Fibroblast of lung (primary cell): ENCODE results near the gene RGS14. TPM values are rescaled to one million over a fixed set of nuclear protein-coding genes. Genes with fewer than 3 reads are reported as not detected.
"Not testable (repeated sequence)": the region's sequence is repeated elsewhere in the genome, so short reads cannot be mapped to it uniquely, and the experiment has no call there.

ENCODE experiments used
- DNase-seq, 2 donors: peaks; one replicate each; pipeline versions ENCODE4 v3.0.0 to v3.0.0-alpha.2; 2010; ENCODE audit warnings: low read depth in 2 of 2
- H2AFZ ChIP-seq: 2 replicates; pipeline ENCODE4 v1.5.1; 2012; ENCODE audit warnings: low read length, control low read depth, inconsistent platforms
- H3K27ac ChIP-seq: 2 replicates; pipeline ENCODE4 v1.5.1; 2011; ENCODE audit warnings: low read length, control low read depth; ENCODE audit not compliant: insufficient read depth
- H3K27me3 ChIP-seq: 2 replicates; pipeline ENCODE4 v1.5.1; 2011; ENCODE audit warnings: mild to moderate bottlenecking, low read length; ENCODE audit not compliant: control insufficient read depth, insufficient read depth
- H3K36me3 ChIP-seq: 2 replicates; pipeline ENCODE4 v1.5.1; 2011; ENCODE audit warnings: low read length; ENCODE audit not compliant: control insufficient read depth, insufficient read depth
- H3K4me1 ChIP-seq: 2 replicates; pipeline ENCODE4 v1.5.1; 2011; ENCODE audit warnings: low read length; ENCODE audit not compliant: control insufficient read depth, insufficient read depth; ENCODE audit errors: extremely low read depth
- H3K4me2 ChIP-seq: 2 replicates; pipeline ENCODE4 v1.5.1; 2011; ENCODE audit warnings: low read length, control low read depth; ENCODE audit not compliant: insufficient read depth; ENCODE audit errors: extremely low read depth
- H3K4me3 ChIP-seq, 4 experiments: fragments of 200-600 bp in 1 of 4; sonication (generic) in 1 of 4; replicated peaks in 1 of 4; 2 replicates each; pipeline ENCODE4 v1.5.1; 2011 to 2016; ENCODE audit warnings: low read length in 4 of 4, low read depth in 3 of 4, mild to moderate bottlenecking in 3 of 4, control low read depth in 2 of 4, inconsistent platforms in 1 of 4, mixed read lengths in 1 of 4; ENCODE audit not compliant: insufficient read depth in 1 of 4; ENCODE audit errors: control extremely low read depth in 1 of 4
- H3K79me2 ChIP-seq: 2 replicates; pipeline ENCODE4 v1.5.1; 2012; ENCODE audit warnings: mild to moderate bottlenecking, low read length, inconsistent platforms; ENCODE audit not compliant: control insufficient read depth, insufficient read depth
- H3K9ac ChIP-seq: 2 replicates; pipeline ENCODE4 v1.5.1; 2011; ENCODE audit warnings: mild to moderate bottlenecking, low read length, control low read depth; ENCODE audit not compliant: insufficient read depth
- H3K9me3 ChIP-seq: 2 replicates; pipeline ENCODE4 v1.5.1; 2012; ENCODE audit warnings: low read depth, low read length; ENCODE audit not compliant: control insufficient read depth, insufficient read depth
- H4K20me1 ChIP-seq: 2 replicates; pipeline ENCODE4 v1.5.1; 2011; ENCODE audit warnings: low read length; ENCODE audit not compliant: control insufficient read depth, insufficient read depth; ENCODE audit errors: extremely low read depth
- CTCF ChIP-seq, 2 donors: IDR thresholded peaks in 1 of 2; conservative IDR thresholded peaks in 1 of 2; 1 replicate in 1 of 2; 2 replicates in 1 of 2; pipeline ENCODE4 v1.5.1; 2011 to 2012; ENCODE audit warnings: low read length in 2 of 2, control low read depth in 1 of 2, inconsistent platforms in 1 of 2, low read depth in 1 of 2, mild to moderate bottlenecking in 1 of 2
- EZH2 ChIP-seq: IDR thresholded peaks from 2 replicates; pipeline ENCODE4 v1.5.1; 2012; ENCODE audit warnings: low read length, control low read depth, mild to moderate bottlenecking; ENCODE audit errors: missing control alignments
- polyA plus RNA-seq, 2 donors: library from polyadenylated mRNA; depleted of rRNA in 1 of 2; stranded (reverse) in 1 of 2; unstranded in 1 of 2; fragments of >200 nt; gene quantifications; 2 replicates each; pipeline ENCODE4 v1.2.1, GENCODE V29; 2011 to 2012; ENCODE audit warnings: missing spikeins in 1 of 2
- total RNA-seq: library from RNA; depleted of rRNA; stranded (reverse); fragments of >200 nt; gene quantifications from 2 replicates; pipeline ENCODE4 v1.2.1, GENCODE V29; 2014

Gene RGS14
- total and polyA plus RNA-seq, 2 donors (not counting 1 experiment from before 2014, with no cell fraction given), result 2.5 to 4.1 TPM

- no peaks in the 10 kb centered on the region for H4K20me1 ChIP-seq
- H3K27ac ChIP-seq, result no peak overlapping the region
- no peaks in the 10 kb centered on the region for H3K36me3 ChIP-seq
- no peak for DNase-seq
- no peak overlapping the region for H2AFZ ChIP-seq
- H3K9me3 ChIP-seq, result no peaks in the 10 kb centered on the region
- no peak overlapping the region for H3K4me2 ChIP-seq
- H3K4me1 ChIP-seq, result no peaks in the 10 kb centered on the region
- H3K79me2 ChIP-seq, result no peaks in the 10 kb centered on the region
- no peak overlapping the region for H3K4me3 ChIP-seq
- H3K27me3 ChIP-seq, result no peaks in the 10 kb centered on the region
- H3K9ac ChIP-seq, result no peak overlapping the region
- TF ChIP-seq CTCF (conservative IDR thresholded peaks at IDR 0.05 in 1 of 2, IDR thresholded peaks at IDR 0.05 in 1 of 2; ENCODE audit: low read depth in 1 of 2, low read length in 2 of 2), result no peak
These were observed 16.1 kb downstream of the RGS14 start for GRCh38 chr5:177373806-177374205.

DNA sequence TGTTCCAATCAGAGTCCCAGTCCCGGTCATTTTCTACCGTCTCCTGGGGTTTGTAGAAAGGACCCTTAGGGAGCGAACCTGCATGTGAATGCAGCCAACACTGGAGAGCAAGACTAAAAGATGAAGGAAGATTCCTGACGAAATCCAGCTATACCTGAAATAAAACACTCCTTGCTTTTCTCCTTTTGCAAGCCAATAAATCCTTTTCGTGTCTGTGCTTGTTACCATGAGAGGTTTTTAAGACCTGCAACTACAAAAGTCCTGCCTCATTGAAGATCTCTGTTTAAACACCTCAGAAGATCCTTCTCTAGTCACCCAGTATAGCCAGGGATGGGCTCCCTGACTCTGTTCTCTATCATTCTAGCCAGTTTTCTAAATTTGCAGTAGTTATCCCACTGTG, 16.5 kb downstream of the RGS14 start:
- no peak overlapping the region for H3K4me3 ChIP-seq
- H3K4me1 ChIP-seq, result no peaks in the 10 kb centered on the region
- no peaks in the 10 kb centered on the region for H3K79me2 ChIP-seq
- H3K9ac ChIP-seq, result no peak overlapping the region
- no peaks in the 10 kb centered on the region for H3K27me3 ChIP-seq
- H3K9me3 ChIP-seq, result no peaks in the 10 kb centered on the region
- no peak overlapping the region for H3K27ac ChIP-seq
- H3K4me2 ChIP-seq, result no peak overlapping the region
- H2AFZ ChIP-seq, result no peak overlapping the region
- no peaks in the 10 kb centered on the region for H4K20me1 ChIP-seq
- no peaks in the 10 kb centered on the region for H3K36me3 ChIP-seq
- TF ChIP-seq EZH2 (no peak), CTCF (conservative IDR thresholded peaks at IDR 0.05 in 1 of 2, IDR thresholded peaks at IDR 0.05 in 1 of 2; ENCODE audit: low read depth in 1 of 2, low read length in 2 of 2) (no peak)
- DNase-seq, result no peak

DNA sequence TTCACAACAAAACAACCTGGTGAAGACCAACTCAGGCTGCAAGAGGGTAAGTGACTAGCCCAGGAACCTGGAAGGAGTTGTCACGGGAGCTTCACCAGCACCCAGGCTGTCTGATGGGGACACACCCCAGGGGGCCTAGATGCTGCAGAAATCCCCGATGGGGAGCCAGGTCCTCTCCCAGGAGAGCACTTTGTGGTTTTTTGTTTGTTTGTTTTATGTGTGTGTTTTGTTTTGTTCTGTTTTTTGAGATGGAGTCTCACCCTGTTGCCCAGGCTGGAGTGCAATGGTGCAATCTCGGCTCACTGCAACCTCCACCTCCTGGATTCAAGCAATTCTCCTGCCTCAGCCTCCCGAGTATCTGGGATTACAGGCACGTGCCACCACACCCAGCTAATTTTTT, 17.8 kb downstream of the RGS14 start:
- not testable (repeated sequence) for DNase-seq, H3K4me3 ChIP-seq, H3K9ac ChIP-seq, H4K20me1 ChIP-seq, H3K27ac ChIP-seq, H3K36me3 ChIP-seq, H3K9me3 ChIP-seq, H3K4me1 ChIP-seq, H3K79me2 ChIP-seq, H2AFZ ChIP-seq, H3K27me3 ChIP-seq, H3K4me2 ChIP-seq

DNA sequence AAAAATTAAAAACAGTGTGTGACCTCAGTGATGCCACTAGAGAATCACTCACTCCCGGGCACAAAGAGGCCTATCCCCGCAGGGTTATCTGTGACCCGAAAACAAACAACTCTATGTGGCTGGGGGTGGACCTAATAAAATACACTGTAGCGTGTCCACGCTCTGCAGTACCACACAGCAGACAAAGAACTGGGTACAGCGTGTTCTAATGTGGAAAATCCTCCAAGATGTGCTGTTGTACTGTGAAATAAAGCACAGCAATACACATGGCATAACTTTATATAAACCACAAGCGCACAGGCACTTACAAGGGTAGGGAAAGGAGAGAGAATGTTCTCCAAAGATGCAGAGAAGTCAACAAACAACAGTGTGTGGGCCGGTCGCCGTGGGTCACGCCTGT, 18.4 kb downstream of the RGS14 start:
- H3K4me1 ChIP-seq, result no peaks in the 10 kb centered on the region
- H3K4me3 ChIP-seq, result no peak overlapping the region
- no peaks in the 10 kb centered on the region for H3K36me3 ChIP-seq
- H3K9ac ChIP-seq, result no peak overlapping the region
- DNase-seq, result no peak
- H3K79me2 ChIP-seq, result no peaks in the 10 kb centered on the region
- no peak overlapping the region for H2AFZ ChIP-seq
- TF ChIP-seq EZH2, result no peak
- TF ChIP-seq CTCF (conservative IDR thresholded peaks at IDR 0.05 in 1 of 2, IDR thresholded peaks at IDR 0.05 in 1 of 2; ENCODE audit: low read depth in 1 of 2, low read length in 2 of 2), result no peak
- no peaks in the 10 kb centered on the region for H4K20me1 ChIP-seq
- H3K9me3 ChIP-seq, result no peaks in the 10 kb centered on the region
- no peak overlapping the region for H3K27ac ChIP-seq
- H3K27me3 ChIP-seq, result no peaks in the 10 kb centered on the region
- H3K4me2 ChIP-seq, result no peak overlapping the region
